Stomach (tissue), 4 donors: ENCODE results near the gene BMX.

Source experiments
- POLR2A ChIP-seq, 4 donors: fragments of 450-650 bp; IDR thresholded peaks; one replicate each; pipeline ENCODE4 v1.6.1; 2016; ENCODE audit warnings: antibody characterized with exemption in 4 of 4, control low read depth in 2 of 4, mild to moderate bottlenecking in 1 of 4, moderate library complexity in 1 of 4
- TF ChIP-seq, protein P1 (sequence below), 7 experiments: fragments of 450-650 bp in 4 of 7; fragments of 200-600 bp in 3 of 7; sonication (generic) in 3 of 7; IDR thresholded peaks; one replicate each; pipeline ENCODE4 v1.5.1; 2016 to 2019; ENCODE audit warnings: antibody characterized with exemption in 7 of 7, control low read depth in 2 of 7, mild to moderate bottlenecking in 1 of 7

- TF ChIP-seq POLR2A (IDR thresholded peaks at IDR 0.05) = no peak
- TF ChIP-seq, protein P1, sequence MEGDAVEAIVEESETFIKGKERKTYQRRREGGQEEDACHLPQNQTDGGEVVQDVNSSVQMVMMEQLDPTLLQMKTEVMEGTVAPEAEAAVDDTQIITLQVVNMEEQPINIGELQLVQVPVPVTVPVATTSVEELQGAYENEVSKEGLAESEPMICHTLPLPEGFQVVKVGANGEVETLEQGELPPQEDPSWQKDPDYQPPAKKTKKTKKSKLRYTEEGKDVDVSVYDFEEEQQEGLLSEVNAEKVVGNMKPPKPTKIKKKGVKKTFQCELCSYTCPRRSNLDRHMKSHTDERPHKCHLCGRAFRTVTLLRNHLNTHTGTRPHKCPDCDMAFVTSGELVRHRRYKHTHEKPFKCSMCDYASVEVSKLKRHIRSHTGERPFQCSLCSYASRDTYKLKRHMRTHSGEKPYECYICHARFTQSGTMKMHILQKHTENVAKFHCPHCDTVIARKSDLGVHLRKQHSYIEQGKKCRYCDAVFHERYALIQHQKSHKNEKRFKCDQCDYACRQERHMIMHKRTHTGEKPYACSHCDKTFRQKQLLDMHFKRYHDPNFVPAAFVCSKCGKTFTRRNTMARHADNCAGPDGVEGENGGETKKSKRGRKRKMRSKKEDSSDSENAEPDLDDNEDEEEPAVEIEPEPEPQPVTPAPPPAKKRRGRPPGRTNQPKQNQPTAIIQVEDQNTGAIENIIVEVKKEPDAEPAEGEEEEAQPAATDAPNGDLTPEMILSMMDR (IDR thresholded peaks at IDR 0.05) = no peak
Measured at GRCh38 chrX:15559227-15559626, 58.6 kb downstream of the BMX start.
